ENCODE data around the gene XPO6. TPM values are rescaled to one million over a fixed set of nuclear protein-coding genes. Genes with fewer than 3 reads are reported as not detected.

The XPO6 gene
- total RNA-seq, 3 donors from 2014 or later (not counting 1 experiment from before 2014, with no cell fraction given), result 233 to 321 (median 240) TPM

DNA sequence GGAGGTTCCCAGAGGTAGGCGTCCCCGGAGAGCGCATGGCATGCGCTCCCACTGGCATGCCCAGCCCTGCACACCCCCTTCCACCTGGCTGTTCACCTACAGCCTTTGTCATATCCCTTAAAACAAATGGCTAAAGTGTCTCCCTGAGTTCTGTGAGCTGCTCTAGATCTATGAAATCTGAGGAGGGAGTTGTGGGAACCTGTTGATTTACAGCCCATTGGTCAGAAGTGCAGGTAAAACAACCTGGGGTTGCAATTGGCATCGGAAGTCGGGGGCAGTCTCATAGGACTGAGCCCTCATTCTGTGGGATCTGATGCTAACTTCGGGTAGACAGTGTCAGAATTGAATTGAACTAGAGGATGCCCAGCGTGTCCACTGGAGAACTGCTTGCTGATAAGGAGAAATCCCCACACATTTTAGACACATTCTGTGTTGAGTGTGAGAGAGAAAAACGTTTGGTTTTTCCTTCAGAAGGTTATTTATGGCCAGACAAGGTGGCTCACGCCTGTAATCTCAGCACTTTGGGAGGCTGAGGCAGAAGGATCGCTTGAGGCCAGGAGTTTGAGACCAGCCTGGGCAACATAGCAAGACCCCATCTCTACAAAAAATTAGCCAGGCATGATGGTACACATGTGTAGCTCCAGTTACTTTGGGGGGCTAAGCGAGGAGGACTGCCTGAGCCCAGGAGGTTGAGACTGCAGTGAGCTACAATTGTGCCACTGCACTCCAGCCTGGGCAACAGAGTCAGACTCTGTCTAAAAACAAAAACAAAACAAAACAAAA is 126.2 kb downstream of the XPO6 start:
- 80% methylated on average over 11 of the region's 12 CpGs for WGBS (ENCODE audit: insufficient coverage)
- Mint-ChIP-seq H3K4me1 (peaks cover 0 to 14% of the 10 kb centered on the region in 2 donors), H3K9me3 (peaks cover 0 to 4% of the 10 kb centered on the region in 2 donors), H3K27ac (no peak overlapping the region), H3K36me3 (no peaks in the 10 kb centered on the region), H3K4me3 (no peak overlapping the region), H3K27me3 (ENCODE audit: low read depth in 2 of 2) (no peaks in the 10 kb centered on the region)
- TF ChIP-seq, protein P1, sequence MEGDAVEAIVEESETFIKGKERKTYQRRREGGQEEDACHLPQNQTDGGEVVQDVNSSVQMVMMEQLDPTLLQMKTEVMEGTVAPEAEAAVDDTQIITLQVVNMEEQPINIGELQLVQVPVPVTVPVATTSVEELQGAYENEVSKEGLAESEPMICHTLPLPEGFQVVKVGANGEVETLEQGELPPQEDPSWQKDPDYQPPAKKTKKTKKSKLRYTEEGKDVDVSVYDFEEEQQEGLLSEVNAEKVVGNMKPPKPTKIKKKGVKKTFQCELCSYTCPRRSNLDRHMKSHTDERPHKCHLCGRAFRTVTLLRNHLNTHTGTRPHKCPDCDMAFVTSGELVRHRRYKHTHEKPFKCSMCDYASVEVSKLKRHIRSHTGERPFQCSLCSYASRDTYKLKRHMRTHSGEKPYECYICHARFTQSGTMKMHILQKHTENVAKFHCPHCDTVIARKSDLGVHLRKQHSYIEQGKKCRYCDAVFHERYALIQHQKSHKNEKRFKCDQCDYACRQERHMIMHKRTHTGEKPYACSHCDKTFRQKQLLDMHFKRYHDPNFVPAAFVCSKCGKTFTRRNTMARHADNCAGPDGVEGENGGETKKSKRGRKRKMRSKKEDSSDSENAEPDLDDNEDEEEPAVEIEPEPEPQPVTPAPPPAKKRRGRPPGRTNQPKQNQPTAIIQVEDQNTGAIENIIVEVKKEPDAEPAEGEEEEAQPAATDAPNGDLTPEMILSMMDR (IDR thresholded peaks at IDR 0.05), result no peak
- Histone ChIP-seq H3K4me3 (ENCODE audit: low read length) (no peak overlapping the region), H3K27ac (ENCODE audit: low read length) (no peak overlapping the region), H3K9me3 (ENCODE audit: control insufficient read depth, insufficient read depth, low read length) (no peaks in the 10 kb centered on the region), H3K36me3 (ENCODE audit: control insufficient read depth, insufficient read depth, low read length) (no peaks in the 10 kb centered on the region), H3K4me1 (ENCODE audit: control insufficient read depth, insufficient read depth, low read length) (peaks cover 3% of the 10 kb centered on the region), H3K27me3 (ENCODE audit: control insufficient read depth, insufficient read depth, low read length) (no peaks in the 10 kb centered on the region)
- intact Hi-C loops (cut with micrococcal nuclease), result no loop called here
- DNase-seq, result no peak
- ATAC-seq, result no peak

DNA sequence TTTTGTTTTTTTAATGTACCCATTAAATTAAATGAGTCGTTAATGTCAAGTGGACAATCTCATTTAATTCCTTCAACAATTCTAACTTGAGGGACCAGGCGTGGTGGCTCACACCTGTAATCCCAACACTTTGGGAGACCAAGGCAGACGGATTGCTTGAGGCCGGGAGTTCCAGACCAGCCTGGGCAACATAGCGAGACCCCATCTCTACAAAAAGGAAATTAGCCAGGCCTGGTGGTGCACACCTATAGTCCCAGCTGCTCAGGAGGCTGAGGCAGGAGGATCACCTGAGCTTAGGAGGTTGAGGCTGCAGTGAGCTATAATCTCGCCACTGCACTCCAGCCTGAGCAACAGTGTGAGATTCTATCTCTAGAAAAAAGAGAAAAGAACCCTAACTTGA is 127.6 kb downstream of the XPO6 start:
- no peak for DNase-seq
- 93% methylated on average over 6 of the region's 6 CpGs for WGBS (ENCODE audit: insufficient coverage)
- TF ChIP-seq, protein P1 (IDR thresholded peaks at IDR 0.05), result no peak
- Histone ChIP-seq H3K36me3 (ENCODE audit: control insufficient read depth, insufficient read depth, low read length) (no peaks in the 10 kb centered on the region), H3K4me1 (ENCODE audit: control insufficient read depth, insufficient read depth, low read length) (peaks cover 2% of the 10 kb centered on the region), H3K27ac (ENCODE audit: low read length) (no peak overlapping the region), H3K9me3 (ENCODE audit: control insufficient read depth, insufficient read depth, low read length) (no peaks in the 10 kb centered on the region), H3K27me3 (ENCODE audit: control insufficient read depth, insufficient read depth, low read length) (no peaks in the 10 kb centered on the region), H3K4me3 (ENCODE audit: low read length) (no peak overlapping the region)
- Mint-ChIP-seq H3K4me1 (peaks cover 0 to 5% of the 10 kb centered on the region in 2 donors), H3K4me3 (no peak overlapping the region), H3K9me3 (no peaks in the 10 kb centered on the region), H3K27ac (no peak overlapping the region), H3K27me3 (ENCODE audit: low read depth in 2 of 2) (no peaks in the 10 kb centered on the region), H3K36me3 (no peaks in the 10 kb centered on the region)
- ATAC-seq, result no peak
- intact Hi-C loops (cut with micrococcal nuclease), result no loop called here

DNA sequence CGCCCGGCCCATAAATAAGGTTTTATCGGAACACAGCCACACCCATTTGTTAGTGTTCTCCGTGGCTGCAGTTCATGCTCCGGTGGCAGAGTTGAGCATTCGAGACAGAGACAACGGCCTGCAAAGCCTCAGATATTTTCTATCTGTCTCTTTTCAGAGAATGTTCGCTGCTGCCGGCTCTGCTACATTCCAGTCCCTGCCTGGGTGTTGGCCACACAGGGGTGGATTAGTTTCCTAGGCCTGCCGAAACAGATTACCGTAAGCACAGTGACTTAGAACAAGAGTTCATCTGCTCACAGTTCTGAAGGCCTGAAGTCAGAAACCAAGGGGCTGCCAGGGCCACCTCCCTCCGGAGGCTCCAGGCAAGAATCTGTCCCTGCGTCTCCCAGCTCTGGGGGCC is 129.1 kb downstream of the XPO6 start:
- Histone ChIP-seq H3K4me3 (ENCODE audit: low read length) (no peak overlapping the region), H3K27me3 (ENCODE audit: control insufficient read depth, insufficient read depth, low read length) (no peaks in the 10 kb centered on the region), H3K27ac (ENCODE audit: low read length) (no peak overlapping the region), H3K36me3 (ENCODE audit: control insufficient read depth, insufficient read depth, low read length) (no peaks in the 10 kb centered on the region), H3K4me1 (ENCODE audit: control insufficient read depth, insufficient read depth, low read length) (no peaks in the 10 kb centered on the region), H3K9me3 (ENCODE audit: control insufficient read depth, insufficient read depth, low read length) (no peaks in the 10 kb centered on the region)
- 97% methylated on average over 13 of the region's 13 CpGs for WGBS (ENCODE audit: insufficient coverage)
- TF ChIP-seq, protein P1 (IDR thresholded peaks at IDR 0.05), result no peak
- Mint-ChIP-seq H3K27me3 (ENCODE audit: low read depth in 2 of 2) (no peaks in the 10 kb centered on the region), H3K27ac (no peak overlapping the region), H3K4me1 (peaks cover 0 to 5% of the 10 kb centered on the region in 2 donors), H3K36me3 (no peaks in the 10 kb centered on the region), H3K4me3 (no peak overlapping the region), H3K9me3 (no peaks in the 10 kb centered on the region)
- intact Hi-C loops (cut with micrococcal nuclease), result no loop called here
- DNase-seq, result no peak
- ATAC-seq, result no peak
